Omental fat pad (tissue), 4 donors: Measurements from ENCODE around the gene SP2. TPM values are rescaled to one million over a fixed set of nuclear protein-coding genes. Genes with fewer than 3 reads are reported as not detected.

Experiments used
- ATAC-seq: fragments of 150-250 bp; one replicate; pipeline ENCODE4 v1.9.1; 2016; ENCODE audit warnings: mild to moderate bottlenecking, moderate library complexity; ENCODE audit not compliant: low FRiP score
- DNase-seq: peaks from one replicate; pipeline ENCODE4 v3.0.0-alpha.2; 2019; ENCODE audit warnings: low spot score
- total RNA-seq, 4 donors: library from RNA; depleted of rRNA; stranded (reverse); fragments of >200 nt; gene quantifications; one replicate each; pipeline ENCODE4 v1.1.0, GENCODE V29; 2016
- TF ChIP-seq, protein P1 (sequence below), 3 donors: fragments of 450-650 bp; IDR thresholded peaks; one replicate each; pipeline ENCODE4 v1.5.1; 2016 to 2017; ENCODE audit warnings: antibody characterized with exemption in 3 of 3, mild to moderate bottlenecking in 3 of 3, moderate library complexity in 2 of 3

The SP2 gene
- total RNA-seq, 4 donors from 2014 or later = 2.9 to 8.5 (median 6.9) TPM

DNA sequence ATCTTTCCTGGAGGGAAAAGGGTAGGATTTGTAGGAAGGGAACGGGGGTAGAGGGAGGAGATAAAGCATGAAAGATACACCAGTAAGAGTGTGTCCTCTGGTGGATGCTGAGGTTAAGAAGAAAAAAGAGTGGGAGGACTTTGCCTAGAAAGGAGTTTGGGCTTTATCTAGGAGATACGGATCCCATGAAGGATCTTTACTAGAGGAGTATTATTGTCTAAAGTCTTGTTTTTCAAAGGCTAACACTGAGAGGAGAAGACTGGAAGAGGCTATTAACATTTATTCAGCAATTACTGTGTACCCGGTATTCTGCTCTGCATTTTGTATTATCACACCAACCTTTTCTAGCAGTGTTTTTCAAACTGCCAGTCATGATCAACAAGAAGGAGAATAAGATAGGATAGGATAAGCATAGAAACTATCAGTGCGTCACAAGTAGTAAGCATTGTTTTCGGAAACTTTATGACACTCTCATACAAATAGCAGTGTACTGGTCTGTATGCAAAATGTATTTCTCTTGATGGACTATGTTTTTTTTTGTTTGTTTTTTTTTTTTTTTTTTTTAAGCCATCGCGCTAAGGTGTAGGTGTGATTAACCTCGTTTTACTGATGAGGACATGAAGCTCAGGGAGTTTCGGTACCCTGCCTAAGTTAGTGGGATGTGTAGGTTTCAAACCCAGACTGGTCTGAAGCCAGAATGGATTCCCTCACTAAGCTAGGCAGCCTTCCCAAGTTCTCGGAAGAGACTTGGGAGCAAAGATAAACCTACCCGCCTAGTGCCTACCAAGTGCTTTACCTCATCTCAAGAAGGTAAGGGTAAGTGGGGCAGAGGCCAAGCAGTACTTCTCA, 1.3 kb upstream of the SP2 start:
- no peak for ATAC-seq
- DNase-seq = no peak
- TF ChIP-seq, protein P1, sequence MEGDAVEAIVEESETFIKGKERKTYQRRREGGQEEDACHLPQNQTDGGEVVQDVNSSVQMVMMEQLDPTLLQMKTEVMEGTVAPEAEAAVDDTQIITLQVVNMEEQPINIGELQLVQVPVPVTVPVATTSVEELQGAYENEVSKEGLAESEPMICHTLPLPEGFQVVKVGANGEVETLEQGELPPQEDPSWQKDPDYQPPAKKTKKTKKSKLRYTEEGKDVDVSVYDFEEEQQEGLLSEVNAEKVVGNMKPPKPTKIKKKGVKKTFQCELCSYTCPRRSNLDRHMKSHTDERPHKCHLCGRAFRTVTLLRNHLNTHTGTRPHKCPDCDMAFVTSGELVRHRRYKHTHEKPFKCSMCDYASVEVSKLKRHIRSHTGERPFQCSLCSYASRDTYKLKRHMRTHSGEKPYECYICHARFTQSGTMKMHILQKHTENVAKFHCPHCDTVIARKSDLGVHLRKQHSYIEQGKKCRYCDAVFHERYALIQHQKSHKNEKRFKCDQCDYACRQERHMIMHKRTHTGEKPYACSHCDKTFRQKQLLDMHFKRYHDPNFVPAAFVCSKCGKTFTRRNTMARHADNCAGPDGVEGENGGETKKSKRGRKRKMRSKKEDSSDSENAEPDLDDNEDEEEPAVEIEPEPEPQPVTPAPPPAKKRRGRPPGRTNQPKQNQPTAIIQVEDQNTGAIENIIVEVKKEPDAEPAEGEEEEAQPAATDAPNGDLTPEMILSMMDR (IDR thresholded peaks at IDR 0.05) = no peak

DNA sequence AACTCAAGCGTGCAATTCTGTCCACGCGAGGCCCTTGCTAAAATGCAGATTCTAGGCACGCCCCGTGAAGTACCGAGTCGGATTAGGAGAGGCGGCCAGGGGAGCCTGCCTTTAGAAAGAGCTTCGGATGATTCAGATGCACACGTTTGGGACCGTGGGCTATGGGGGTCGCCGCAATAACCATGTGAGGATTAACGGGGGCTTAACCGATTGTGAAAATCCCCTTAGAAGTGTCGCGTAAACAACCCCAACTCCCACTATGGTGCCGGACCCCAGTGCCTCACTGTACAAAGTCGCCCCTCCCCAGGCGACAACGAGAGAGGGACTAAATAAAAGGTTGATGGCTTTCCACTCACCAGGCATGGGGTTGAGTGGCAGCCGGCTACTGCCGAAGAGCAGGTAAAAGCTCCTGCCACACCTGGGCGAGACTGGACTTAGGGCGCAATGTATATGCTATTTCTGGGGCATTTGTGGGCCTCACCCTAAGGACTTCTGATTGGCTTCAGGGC, 635 bp upstream of the SP2 start:
- ATAC-seq = no peak
- no peak for DNase-seq
- TF ChIP-seq, protein P1 (IDR thresholded peaks at IDR 0.05) = no peak

DNA sequence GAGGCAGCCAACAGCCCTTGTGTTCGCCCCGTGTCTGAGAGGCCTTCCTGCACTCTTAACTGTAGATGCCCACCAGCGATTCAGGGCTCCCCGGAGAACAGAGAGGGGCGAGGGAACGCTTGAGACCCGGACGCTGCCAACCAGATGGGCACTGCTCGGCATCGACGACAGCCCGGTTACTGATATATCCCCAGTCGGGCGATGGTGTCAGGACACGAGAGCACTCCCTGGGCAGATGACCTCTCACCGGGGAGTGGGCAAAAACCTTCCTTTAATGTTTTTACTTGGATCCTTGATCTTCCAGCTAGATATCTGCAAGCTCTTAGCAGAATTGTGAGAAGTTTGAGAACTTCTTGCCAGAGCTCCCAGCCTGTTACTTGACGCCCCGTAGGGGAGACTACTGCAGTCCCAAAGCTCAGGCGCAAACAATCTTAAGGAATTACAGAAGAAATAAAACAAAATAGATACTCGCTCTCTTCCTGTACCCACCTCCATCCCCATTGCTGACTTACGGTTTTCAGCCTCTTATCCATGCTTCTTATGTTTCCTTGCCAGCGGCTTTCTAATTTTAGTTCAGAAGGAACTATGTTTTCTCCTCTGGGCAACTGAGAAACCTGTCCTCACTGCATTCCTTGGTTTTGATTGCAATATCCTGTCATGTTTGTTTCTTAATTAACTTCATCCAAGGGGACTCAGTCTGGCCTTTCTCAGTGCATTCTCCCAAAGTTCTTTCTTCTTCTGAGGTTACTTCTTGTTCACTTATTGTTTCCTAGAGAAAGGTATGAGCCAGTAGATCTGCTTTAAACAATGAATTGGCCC, 845 bp downstream of the SP2 start:
- DNase-seq (no peak), ATAC-seq (no peak)
- TF ChIP-seq, protein P1 (IDR thresholded peaks at IDR 0.05) = no peak

DNA sequence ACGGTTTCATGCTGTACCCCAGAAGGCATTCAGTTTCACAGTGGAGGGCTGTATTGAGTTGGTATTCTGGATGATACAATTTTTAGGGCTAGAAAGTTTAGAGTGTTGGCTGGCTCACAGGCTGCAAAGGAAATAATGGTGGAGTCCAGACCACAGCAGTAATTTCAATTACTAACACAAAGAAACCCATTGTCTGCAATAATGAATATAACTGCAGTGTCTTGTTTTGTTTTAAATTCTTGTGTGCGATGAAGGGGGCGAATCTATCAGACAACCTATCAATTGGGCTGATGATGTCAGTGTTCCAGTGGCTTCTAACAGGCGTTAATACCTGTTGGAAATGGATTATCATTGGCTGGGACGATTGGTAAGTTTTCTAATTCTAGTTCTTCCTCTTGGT, 1.5 kb downstream of the SP2 start:
- ATAC-seq = no peak
- TF ChIP-seq, protein P1 (IDR thresholded peaks at IDR 0.05) = no peak

DNA sequence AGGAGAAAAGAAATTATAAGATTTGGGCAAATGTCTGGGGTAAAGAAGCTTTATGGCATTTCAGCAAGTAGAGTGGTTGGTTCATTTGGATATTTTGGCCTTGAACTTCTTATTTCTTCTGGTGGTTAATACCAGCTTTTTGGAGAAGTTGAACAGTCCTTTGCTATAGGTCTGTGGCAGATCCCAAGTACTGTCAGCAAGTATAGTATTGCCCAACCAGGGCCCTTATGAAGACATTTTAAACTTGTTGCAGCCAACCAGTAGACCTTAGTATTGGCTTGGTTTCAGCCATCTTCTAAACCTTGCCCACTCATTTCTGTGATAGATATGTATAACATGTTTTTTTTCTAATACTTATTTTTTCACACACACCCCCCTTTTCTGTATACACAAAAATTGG, 2.2 kb downstream of the SP2 start:
- ATAC-seq (no peak), DNase-seq (no peak)
- TF ChIP-seq, protein P1 (IDR thresholded peaks at IDR 0.05) = no peak

More for the DNA sequence above, 1.5 kb downstream of the SP2 start:
- DNase-seq = no peak

DNA sequence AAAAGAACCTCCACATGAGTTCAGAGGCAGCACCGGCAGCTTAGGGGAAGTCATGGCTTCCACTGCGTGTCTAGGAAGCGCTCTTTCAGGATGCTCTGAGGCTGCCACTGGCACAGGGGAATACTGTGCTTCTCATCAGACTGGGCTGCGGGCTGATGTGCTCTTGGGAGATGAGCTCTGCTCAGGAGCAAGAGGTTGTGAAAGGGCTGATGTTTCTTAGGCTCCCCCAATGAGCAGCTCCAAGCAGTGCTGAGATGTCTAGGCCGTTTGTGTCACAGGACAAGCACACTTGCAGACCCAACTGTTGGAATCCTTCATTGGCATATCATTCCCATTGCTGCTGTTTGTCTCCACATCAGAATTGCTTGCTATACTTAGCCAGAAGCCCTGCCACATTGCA, 3.6 kb downstream of the SP2 start:
- TF ChIP-seq, protein P1 (IDR thresholded peaks at IDR 0.05) = no peak
- no peak for DNase-seq
- ATAC-seq = no peak
